ENCODE data around the gene BLACAT1.

DNA sequence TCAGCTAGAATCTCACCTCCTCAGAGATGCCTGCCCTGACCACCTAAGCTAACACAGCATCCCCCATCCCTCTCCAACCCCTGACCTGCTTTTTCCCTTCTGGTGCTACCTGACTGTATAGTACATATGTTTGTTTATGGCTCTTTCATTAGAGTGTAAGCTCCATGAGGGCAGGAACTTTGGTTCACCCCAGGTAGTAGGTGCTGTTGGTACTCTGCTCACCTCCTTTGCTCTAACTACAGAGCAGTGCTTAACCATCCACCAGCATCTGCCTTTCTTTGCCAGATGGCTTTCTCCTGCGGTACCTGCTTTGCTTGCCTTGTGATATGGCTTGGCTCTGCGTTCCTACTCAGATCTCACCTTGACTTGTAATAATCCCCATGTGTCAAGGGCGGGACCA is 18.7 kb upstream of the BLACAT1 start:
- TF ChIP-seq EZH2 (IDR thresholded peaks at IDR 0.05): no peak
- TF ChIP-seq, protein P1, sequence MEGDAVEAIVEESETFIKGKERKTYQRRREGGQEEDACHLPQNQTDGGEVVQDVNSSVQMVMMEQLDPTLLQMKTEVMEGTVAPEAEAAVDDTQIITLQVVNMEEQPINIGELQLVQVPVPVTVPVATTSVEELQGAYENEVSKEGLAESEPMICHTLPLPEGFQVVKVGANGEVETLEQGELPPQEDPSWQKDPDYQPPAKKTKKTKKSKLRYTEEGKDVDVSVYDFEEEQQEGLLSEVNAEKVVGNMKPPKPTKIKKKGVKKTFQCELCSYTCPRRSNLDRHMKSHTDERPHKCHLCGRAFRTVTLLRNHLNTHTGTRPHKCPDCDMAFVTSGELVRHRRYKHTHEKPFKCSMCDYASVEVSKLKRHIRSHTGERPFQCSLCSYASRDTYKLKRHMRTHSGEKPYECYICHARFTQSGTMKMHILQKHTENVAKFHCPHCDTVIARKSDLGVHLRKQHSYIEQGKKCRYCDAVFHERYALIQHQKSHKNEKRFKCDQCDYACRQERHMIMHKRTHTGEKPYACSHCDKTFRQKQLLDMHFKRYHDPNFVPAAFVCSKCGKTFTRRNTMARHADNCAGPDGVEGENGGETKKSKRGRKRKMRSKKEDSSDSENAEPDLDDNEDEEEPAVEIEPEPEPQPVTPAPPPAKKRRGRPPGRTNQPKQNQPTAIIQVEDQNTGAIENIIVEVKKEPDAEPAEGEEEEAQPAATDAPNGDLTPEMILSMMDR (IDR thresholded peaks at IDR 0.05): no peak
